Activated T-helper 2 cell treated with anti-CD3 and anti-CD28 coated beads, Interferon-gamma antibody, Interleukin-2, Interleukin-4, amounts not matched to agents 10 μg/mL and 5 μg/mL and 100 μg/mL, durations not matched to agents 14 hours and 24 hours and 36 hours (primary cell): ENCODE data around the gene VPS51. TPM values are rescaled to one million over a fixed set of nuclear protein-coding genes. Genes with fewer than 3 reads are reported as not detected.

Experiments
- DNase-seq: peaks from one replicate; pipeline ENCODE4 v3.0.0; 2021; ENCODE audit warnings: low spot score
- H3K27ac Mint-ChIP-seq: one replicate; pipeline ENCODE4 v1.8.0; 2021; ENCODE audit warnings: mixed read lengths
- H3K27me3 Mint-ChIP-seq: one replicate; pipeline ENCODE4 v1.8.0; 2021; ENCODE audit warnings: low read depth, mixed read lengths
- H3K36me3 Mint-ChIP-seq: one replicate; pipeline ENCODE4 v1.8.0; 2021; ENCODE audit warnings: low read depth, mixed read lengths
- H3K4me1 Mint-ChIP-seq: one replicate; pipeline ENCODE4 v1.8.0; 2021; ENCODE audit warnings: low read depth, mixed read lengths
- H3K4me3 Mint-ChIP-seq: one replicate; pipeline ENCODE4 v1.8.0; 2021; ENCODE audit warnings: low read depth, mild to moderate bottlenecking, moderate library complexity, mixed read lengths
- H3K9me3 Mint-ChIP-seq: one replicate; pipeline ENCODE4 v1.8.0; 2021; ENCODE audit warnings: mixed read lengths
- intact Hi-C: fragments of 100-400 bp; cut with micrococcal nuclease; formaldehyde crosslinking; loops from one replicate; pipeline ENCODE4 v1.15.1; 2023
- total RNA-seq: library from RNA; stranded (reverse); gene quantifications from 2 replicates; pipeline ENCODE4 v1.2.3, GENCODE V29; 2022

Gene VPS51
- total RNA-seq, 1 donor from 2014 or later: 121 TPM

GRCh38 chr11:65111744-65112545 lies 15.9 kb downstream of the VPS51 start, which contains the start of gene TM7SF2:
Gene TM7SF2 (plus strand): TSS chr11:65111872. CDS start chr11:65112016, 144 bp downstream.
- Mint-ChIP-seq H3K9me3 (no peaks in the 10 kb centered on the region), H3K4me3 (peak within 1 kb of the TSS; percentile 88), H3K27me3 (no peaks in the 10 kb centered on the region), H3K4me1 (peaks cover 25% of the 10 kb centered on the region), H3K27ac (peak within 1 kb of the TSS; percentile 73), H3K36me3 (peaks cover 23% of the 10 kb centered on the region)
- DNase-seq: peak; percentile 93
- intact Hi-C loops: loop anchor here (2.0 to 10.0 kb wide), 7 partner anchors 15 to 463 kb away; partner anchors contain the start of genes ATG2A, CDCA5, DPF2 and EHBP1L1

GRCh38 chr11:65112546-65113360 lies 16.7 kb downstream of the VPS51 start:
- peak overlapping the region; percentile 72 for H3K27ac Mint-ChIP-seq
- intact Hi-C loops: loop anchor here (5.0 to 10.0 kb wide), 4 partner anchors 85 to 462 kb away; partner anchors contain the start of genes ATG2A, DPF2, EHBP1L1 and FAM89B
- H3K36me3 Mint-ChIP-seq: peaks cover 27% of the 10 kb centered on the region
- peak overlapping the region; percentile 88 for H3K4me3 Mint-ChIP-seq
- no peaks in the 10 kb centered on the region for H3K27me3 Mint-ChIP-seq
- peaks cover 25% of the 10 kb centered on the region for H3K4me1 Mint-ChIP-seq
- H3K9me3 Mint-ChIP-seq: no peaks in the 10 kb centered on the region
- peak; percentile 73 for DNase-seq

DNA sequence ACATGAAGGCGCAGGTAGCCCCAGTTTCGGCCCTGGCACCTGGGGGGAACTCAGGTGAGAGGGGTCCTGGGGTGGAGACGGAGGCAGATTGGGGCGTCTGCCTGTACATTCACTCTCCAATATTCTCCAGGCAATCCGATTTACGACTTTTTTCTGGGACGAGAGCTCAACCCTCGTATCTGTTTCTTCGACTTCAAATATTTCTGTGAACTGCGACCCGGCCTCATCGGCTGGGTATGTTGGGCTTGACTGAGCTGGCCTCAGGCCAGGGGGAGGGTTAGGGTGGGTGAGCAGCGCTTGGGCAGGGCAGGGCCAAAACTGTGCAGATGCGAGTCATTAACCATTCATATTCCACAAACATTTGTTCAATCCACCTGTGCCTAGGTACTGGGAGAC lies 17.3 kb downstream of the VPS51 start:
- Mint-ChIP-seq H3K4me1 (peaks cover 27% of the 10 kb centered on the region), H3K27ac (peak overlapping the region; percentile 72), H3K27me3 (no peaks in the 10 kb centered on the region), H3K9me3 (no peaks in the 10 kb centered on the region), H3K36me3 (peaks cover 33% of the 10 kb centered on the region), H3K4me3 (peak overlapping the region; percentile 88)
- intact Hi-C loops: loop anchor here (5.0 to 10.0 kb wide), 4 partner anchors 86 to 461 kb away; partner anchors contain the start of genes ATG2A, DPF2, EHBP1L1 and FAM89B
- no peak for DNase-seq

GRCh38 chr11:65113839-65114238 lies 17.8 kb downstream of the VPS51 start:
- Mint-ChIP-seq H3K36me3 (peaks cover 38% of the 10 kb centered on the region), H3K4me3 (peak overlapping the region; percentile 88), H3K27me3 (no peaks in the 10 kb centered on the region), H3K27ac (peak overlapping the region; percentile 15), H3K4me1 (peaks cover 32% of the 10 kb centered on the region), H3K9me3 (no peaks in the 10 kb centered on the region)
- DNase-seq: no peak
- intact Hi-C loops: loop anchor here (5.0 to 10.0 kb wide), 4 partner anchors 87 to 461 kb away; partner anchors contain the start of genes ATG2A, DPF2, EHBP1L1 and FAM89B

DNA sequence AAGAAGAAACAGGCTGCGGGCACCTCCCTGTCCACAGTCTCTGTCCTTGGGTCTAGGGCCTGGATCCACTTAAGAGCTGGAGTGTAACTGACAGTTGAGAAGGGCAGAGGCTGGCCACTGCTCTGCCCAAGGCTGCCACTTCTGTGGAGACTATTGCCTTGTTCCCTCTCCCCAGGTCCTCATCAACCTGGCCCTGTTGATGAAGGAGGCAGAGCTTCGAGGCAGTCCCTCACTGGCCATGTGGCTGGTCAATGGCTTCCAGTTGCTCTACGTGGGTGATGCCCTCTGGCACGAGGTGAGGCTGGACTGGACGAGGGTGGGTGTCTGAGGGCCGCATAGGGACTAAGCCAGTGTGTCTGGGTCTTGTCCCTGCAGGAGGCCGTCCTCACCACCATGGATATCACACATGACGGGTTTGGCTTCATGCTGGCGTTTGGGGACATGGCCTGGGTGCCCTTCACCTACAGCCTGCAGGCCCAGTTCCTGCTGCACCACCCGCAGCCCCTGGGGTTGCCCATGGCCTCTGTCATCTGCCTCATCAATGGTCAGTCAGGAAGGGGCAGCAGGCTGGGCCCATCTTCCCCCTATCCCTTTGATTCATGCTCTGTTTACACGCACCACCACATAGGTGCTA lies 18.6 kb downstream of the VPS51 start:
- H3K4me1 Mint-ChIP-seq: peaks cover 34% of the 10 kb centered on the region
- intact Hi-C loops: loop anchor here (5.0 to 10.0 kb wide), 5 partner anchors 87 to 460 kb away; partner anchors contain the start of genes ATG2A, DPF2, EHBP1L1 and FAM89B
- peaks cover 42% of the 10 kb centered on the region for H3K36me3 Mint-ChIP-seq
- no peak for DNase-seq
- no peak overlapping the region for H3K27ac Mint-ChIP-seq
- no peaks in the 10 kb centered on the region for H3K9me3 Mint-ChIP-seq
- peak overlapping the region; percentile 21 for H3K4me3 Mint-ChIP-seq
- H3K27me3 Mint-ChIP-seq: no peaks in the 10 kb centered on the region

- no peak for DNase-seq
- Mint-ChIP-seq H3K4me1 (peaks cover 31% of the 10 kb centered on the region), H3K4me3 (peak overlapping the region; percentile 84)
These were observed 19.5 kb downstream of the VPS51 start for GRCh38 chr11:65115361-65116082.

DNA sequence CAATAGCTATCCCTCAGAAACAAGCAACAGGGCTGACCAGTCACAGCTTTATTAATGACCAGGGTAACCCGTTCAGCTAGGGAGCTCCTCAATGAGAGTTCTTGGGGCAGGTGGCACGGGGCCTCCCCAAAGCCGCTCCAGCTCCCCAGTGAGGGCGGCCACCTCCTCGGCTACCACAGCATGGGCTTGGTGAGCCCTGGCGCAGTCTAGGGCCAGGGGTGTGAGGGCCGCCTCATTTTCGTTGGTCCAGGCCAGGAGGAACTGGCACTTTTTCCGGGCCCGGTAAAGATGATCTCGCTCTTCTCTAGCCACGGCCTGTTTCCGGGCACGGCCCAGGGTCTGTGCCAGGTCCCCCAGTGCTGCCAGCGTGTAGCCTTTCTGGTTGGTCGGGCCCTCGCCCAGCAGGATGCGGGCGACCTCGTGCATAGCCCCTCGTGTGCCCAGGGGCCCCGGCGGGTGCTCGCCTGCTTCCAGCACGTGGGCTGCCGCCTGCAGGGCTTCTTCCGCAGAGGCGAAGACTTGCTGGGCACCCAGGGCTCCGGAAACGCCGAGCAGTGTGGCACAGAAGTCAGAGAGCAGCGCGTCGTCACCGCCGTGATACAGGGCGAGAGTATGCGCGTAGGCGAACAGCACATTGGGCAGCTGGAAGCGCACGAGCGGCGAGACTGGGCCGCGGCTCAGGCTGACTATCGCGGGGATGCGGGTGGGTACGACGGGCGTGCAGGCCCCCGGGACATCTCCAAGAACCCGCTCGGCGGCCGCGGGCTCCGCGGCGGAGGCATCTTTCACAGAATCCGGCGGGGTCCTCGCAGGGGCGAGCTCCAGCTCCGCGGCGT lies 20.6 kb downstream of the VPS51 start:
- peaks cover 57% of the 10 kb centered on the region for H3K36me3 Mint-ChIP-seq
- H3K9me3 Mint-ChIP-seq: no peaks in the 10 kb centered on the region
- peak overlapping the region; percentile 88 for H3K27ac Mint-ChIP-seq
- H3K4me1 Mint-ChIP-seq: peaks cover 28% of the 10 kb centered on the region
- intact Hi-C loops: loop anchor here (1.0 to 10.0 kb wide), 6 partner anchors 18 to 458 kb away; partner anchors contain the start of genes ATG2A, CAPN1, EHBP1L1 and FAM89B
- no peaks in the 10 kb centered on the region for H3K27me3 Mint-ChIP-seq
- H3K4me3 Mint-ChIP-seq: peak overlapping the region; percentile 84
- DNase-seq: peak; percentile 48

More at GRCh38 chr11:65115361-65116082, 19.5 kb downstream of the VPS51 start:
- Mint-ChIP-seq H3K36me3 (peaks cover 47% of the 10 kb centered on the region), H3K27ac (peak overlapping the region; percentile 88), H3K27me3 (no peaks in the 10 kb centered on the region), H3K9me3 (no peaks in the 10 kb centered on the region)
- intact Hi-C loops: loop anchor here (2.0 to 10.0 kb wide), 4 partner anchors 19 to 459 kb away; partner anchors contain the start of genes ATG2A, EHBP1L1, FAM89B and SYVN1

- no peaks in the 10 kb centered on the region for H3K27me3 Mint-ChIP-seq
- H3K4me1 Mint-ChIP-seq: peaks cover 28% of the 10 kb centered on the region
- peak within 1 kb of the TSS; percentile 88 for H3K27ac Mint-ChIP-seq
- DNase-seq: peak; percentile 100
- no peaks in the 10 kb centered on the region for H3K9me3 Mint-ChIP-seq
- peaks cover 66% of the 10 kb centered on the region for H3K36me3 Mint-ChIP-seq
- intact Hi-C loops: loop anchor here (1.0 to 10.0 kb wide), 6 partner anchors 17 to 457 kb away; partner anchors contain the start of genes ATG2A, CAPN1, EHBP1L1 and FAM89B
- peak within 1 kb of the TSS; percentile 84 for H3K4me3 Mint-ChIP-seq
These were observed 21.4 kb downstream of the VPS51 start, which contains the start of gene ZNHIT2 for GRCh38 chr11:65117206-65118096. Gene ZNHIT2 (minus strand): TSS chr11:65117701. CDS start chr11:65117653, 48 bp downstream.

GRCh38 chr11:65118097-65118837 lies 22.3 kb downstream of the VPS51 start:
- DNase-seq: no peak
- Mint-ChIP-seq H3K27ac (peak overlapping the region; percentile 82), H3K27me3 (no peaks in the 10 kb centered on the region), H3K9me3 (no peaks in the 10 kb centered on the region), H3K4me3 (peak overlapping the region; percentile 84), H3K4me1 (peaks cover 28% of the 10 kb centered on the region), H3K36me3 (peaks cover 66% of the 10 kb centered on the region)
- intact Hi-C loops: loop anchor here (5.0 to 10.0 kb wide), 3 partner anchors 203 to 457 kb away; partner anchors contain the start of genes ATG2A, EHBP1L1, FAM89B and ZNRD2
